Esophagus squamous epithelium (tissue), 5 donors: ENCODE measurements around the gene STK38L. TPM values are rescaled to one million over a fixed set of nuclear protein-coding genes. Genes with fewer than 3 reads are reported as not detected.
A peak's percentile ranks its signal among the peaks of the same experiment; 100 is the strongest.

Source experiments
- DNase-seq: peaks from one replicate; lab custom pipeline; 2025; lab: John Stamatoyannopoulos, UW
- H3K27ac ChIP-seq, 4 donors: fragments of 200-600 bp; sonication (generic); one replicate each; pipeline ENCODE4 v1.5.1; 2016 to 2019; ENCODE audit warnings: mild to moderate bottlenecking in 1 of 4
- H3K27me3 ChIP-seq, 4 donors: fragments of 200-600 bp; sonication (generic); 1 replicate in 3 of 4; 2 replicates in 1 of 4; pipeline versions ENCODE4 v1.5.1 to v1.6.0; 2017 to 2021; ENCODE audit warnings: antibody characterized with exemption in 1 of 4
- H3K36me3 ChIP-seq, 3 donors: fragments of 200-600 bp; sonication (generic); one replicate each; pipeline ENCODE4 v1.5.1; 2016 to 2019
- H3K4me1 ChIP-seq, 3 donors: fragments of 200-600 bp; sonication (generic); one replicate each; pipeline ENCODE4 v1.5.1; 2017 to 2019
- H3K4me3 ChIP-seq, 4 donors: fragments of 200-600 bp; sonication (generic); 1 replicate in 3 of 4; 2 replicates in 1 of 4; pipeline ENCODE4 v1.5.1; 2016 to 2019; ENCODE audit warnings: mild to moderate bottlenecking in 2 of 4, moderate library complexity in 1 of 4
- H3K9me3 ChIP-seq, 3 donors: fragments of 200-600 bp; sonication (generic); one replicate each; pipeline ENCODE4 v1.5.1; 2016 to 2019
- CTCF ChIP-seq, 6 experiments: fragments of 450-650 bp in 4 of 6; fragments of 200-600 bp in 2 of 6; sonication (generic) in 2 of 6; IDR thresholded peaks; one replicate each; pipeline ENCODE4 v1.5.1; 2016 to 2019; ENCODE audit warnings: antibody characterized with exemption in 6 of 6, mild to moderate bottlenecking in 4 of 6, moderate library complexity in 4 of 6
- POLR2A ChIP-seq, 4 donors: fragments of 450-650 bp; IDR thresholded peaks; one replicate each; pipeline ENCODE4 v1.6.1; 2017; ENCODE audit warnings: antibody characterized with exemption in 4 of 4, mild to moderate bottlenecking in 4 of 4, moderate library complexity in 3 of 4
- WGBS, 2 donors: methylation state at CpG; one replicate each; pipeline ENCODE4 v1.1.5; 2018; 5-methylcytosine and 5-hydroxymethylcytosine counted together
- intact Hi-C: fragments of 100-400 bp; cut with DNase I; formaldehyde crosslinking; loops from one replicate; pipeline ENCODE4 v1.15.0; 2022
- total RNA-seq, 4 donors: library from RNA; depleted of rRNA; stranded (reverse); fragments of >200 nt; gene quantifications; one replicate each; pipeline ENCODE4 v1.1.0, GENCODE V29; 2016
- donor health status: DM: yes; HTN: yes; CAD: no.

Gene STK38L
- total RNA-seq, 4 donors from 2014 or later: 15.6 to 53.2 (median 28.0) TPM

DNA sequence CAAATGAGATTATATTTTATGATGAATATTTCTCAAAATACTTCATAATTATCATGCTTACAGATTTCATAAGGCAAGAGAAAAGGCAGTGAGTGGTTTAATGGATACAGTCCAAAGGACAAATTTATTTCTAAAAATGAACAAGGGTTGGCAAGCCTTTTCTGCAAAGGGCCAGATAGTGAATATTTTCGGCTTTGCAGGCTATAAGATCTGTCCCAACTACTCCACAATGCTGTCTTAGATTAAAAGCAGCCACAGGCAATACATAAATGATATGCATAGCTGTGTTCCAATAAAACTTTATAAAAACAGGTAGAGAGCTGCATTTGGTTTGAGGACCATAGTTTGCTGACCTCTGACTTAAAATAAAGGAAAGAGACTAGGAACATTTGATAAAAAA is 42.9 kb upstream of the STK38L start:
- Histone ChIP-seq H3K4me3 (no peak overlapping the region), H3K27me3 (no peaks in the 10 kb centered on the region), H3K27ac (peak overlapping the region in 2 of 4 donors; percentile 35 to 36), H3K4me1 (peaks cover 0 to 6% (median 0%) of the 10 kb centered on the region in 3 donors), H3K9me3 (no peaks in the 10 kb centered on the region), H3K36me3 (no peaks in the 10 kb centered on the region)
- WGBS, 2 donors: 25 to 45% methylated on average over 1 of the region's 1 CpG
- no peak for DNase-seq
- intact Hi-C loops: no loop called here
- TF ChIP-seq CTCF (IDR thresholded peaks at IDR 0.05): no peak
- TF ChIP-seq POLR2A (IDR thresholded peaks at IDR 0.05): no peak

GRCh38 chr12:27206801-27207502 is 37.1 kb upstream of the STK38L start:
- Histone ChIP-seq H3K27ac (no peak overlapping the region), H3K4me1 (peaks cover 0 to 3% (median 0%) of the 10 kb centered on the region in 3 donors), H3K36me3 (no peaks in the 10 kb centered on the region), H3K9me3 (no peaks in the 10 kb centered on the region), H3K4me3 (no peak overlapping the region), H3K27me3 (no peaks in the 10 kb centered on the region)
- no peak for TF ChIP-seq CTCF (IDR thresholded peaks at IDR 0.05)
- no peak for TF ChIP-seq POLR2A (IDR thresholded peaks at IDR 0.05)
- intact Hi-C loops: no loop called here
- WGBS, 2 donors: 59 to 81% methylated on average over 1 of the region's 1 CpG
- DNase-seq: no peak

- Histone ChIP-seq H3K36me3 (no peaks in the 10 kb centered on the region), H3K4me3 (no peak overlapping the region), H3K4me1 (peaks cover 0 to 3% (median 0%) of the 10 kb centered on the region in 3 donors), H3K9me3 (no peaks in the 10 kb centered on the region), H3K27me3 (no peaks in the 10 kb centered on the region), H3K27ac (no peak overlapping the region)
- intact Hi-C loops: no loop called here
- DNase-seq: no peak
- WGBS, 2 donors: 30 to 56% methylated on average over 9 of the region's 9 CpGs
- TF ChIP-seq CTCF (IDR thresholded peaks at IDR 0.05) (no peak), POLR2A (IDR thresholded peaks at IDR 0.05) (no peak)
Observed at GRCh38 chr12:27207615-27208413, 36.3 kb upstream of the STK38L start.

DNA sequence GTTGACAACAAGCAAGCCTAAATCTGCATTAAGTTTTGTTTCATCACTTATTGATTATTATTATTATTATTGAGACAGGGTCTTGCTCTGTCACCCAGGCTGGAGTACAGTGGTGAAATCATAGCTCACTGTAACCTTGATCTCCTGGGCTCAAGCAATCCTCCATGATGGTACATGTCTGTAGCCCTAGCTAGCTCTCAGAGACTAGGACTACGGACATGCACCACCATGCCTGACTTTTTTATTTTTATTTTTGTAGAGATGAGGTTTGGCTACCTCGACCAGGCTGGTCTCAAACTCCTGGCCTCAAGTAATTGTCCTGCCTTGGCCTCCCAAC is 35.7 kb upstream of the STK38L start:
- 69 to 87% methylated on average over 2 of the region's 2 CpGs for WGBS, 2 donors
- intact Hi-C loops: no loop called here
- H3K36me3 ChIP-seq: no peaks in the 10 kb centered on the region
- DNase-seq: no peak
- H3K4me3 ChIP-seq: no peak overlapping the region
- no peak for TF ChIP-seq CTCF (IDR thresholded peaks at IDR 0.05)
- TF ChIP-seq POLR2A (IDR thresholded peaks at IDR 0.05): no peak
- no peaks in the 10 kb centered on the region for H3K9me3 ChIP-seq
- no peak overlapping the region for H3K27ac ChIP-seq
- peaks cover 0 to 3% (median 0%) of the 10 kb centered on the region in 3 donors for H3K4me1 ChIP-seq
- no peaks in the 10 kb centered on the region for H3K27me3 ChIP-seq

DNA sequence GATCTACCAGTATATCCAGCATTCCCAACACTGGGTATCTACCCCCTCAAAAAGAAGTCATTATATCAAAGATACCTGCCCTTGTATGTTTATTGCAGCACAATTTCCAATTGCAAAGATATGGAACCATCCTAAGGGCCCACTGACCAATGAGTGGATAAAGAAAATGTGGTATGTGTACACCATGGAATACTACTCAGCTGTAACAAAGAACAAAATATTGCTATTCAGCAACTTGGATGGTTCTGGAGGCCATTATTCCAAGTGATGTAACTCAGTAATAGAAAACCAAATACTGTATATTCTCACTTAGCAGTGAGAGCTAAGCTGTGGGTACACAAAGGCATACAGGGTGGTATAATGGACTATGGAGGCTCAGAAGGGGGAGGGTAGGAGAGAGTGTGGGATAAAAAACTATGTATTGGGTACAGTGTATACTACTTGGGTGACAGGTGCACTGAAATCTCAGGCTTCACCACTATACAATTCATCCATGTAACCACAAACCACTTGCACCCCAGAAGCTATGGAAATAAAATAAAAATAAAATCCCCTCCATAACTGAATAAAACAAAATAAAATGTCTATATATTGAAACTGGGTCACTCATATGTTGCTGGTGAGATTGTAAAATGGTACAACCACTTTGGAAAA is 34.7 kb upstream of the STK38L start:
- Histone ChIP-seq H3K27ac (no peak overlapping the region), H3K27me3 (no peaks in the 10 kb centered on the region), H3K9me3 (no peaks in the 10 kb centered on the region), H3K36me3 (no peaks in the 10 kb centered on the region), H3K4me1 (peaks cover 0 to 3% (median 0%) of the 10 kb centered on the region in 3 donors), H3K4me3 (no peak overlapping the region)
- no peak for TF ChIP-seq CTCF (IDR thresholded peaks at IDR 0.05)
- TF ChIP-seq POLR2A (IDR thresholded peaks at IDR 0.05): no peak
- DNase-seq: no peak
- intact Hi-C loops: no loop called here
